Measurements from ENCODE around the gene STAM. TPM values are rescaled to one million over a fixed set of nuclear protein-coding genes. Genes with fewer than 3 reads are reported as not detected.

Gene STAM
- total and polyA plus RNA-seq, 10 of the 15 experiments (the other 5 are each of a cell fraction or from before 2014, with no cell fraction given) = 8.8 to 15.9 (median 14.4) TPM

DNA sequence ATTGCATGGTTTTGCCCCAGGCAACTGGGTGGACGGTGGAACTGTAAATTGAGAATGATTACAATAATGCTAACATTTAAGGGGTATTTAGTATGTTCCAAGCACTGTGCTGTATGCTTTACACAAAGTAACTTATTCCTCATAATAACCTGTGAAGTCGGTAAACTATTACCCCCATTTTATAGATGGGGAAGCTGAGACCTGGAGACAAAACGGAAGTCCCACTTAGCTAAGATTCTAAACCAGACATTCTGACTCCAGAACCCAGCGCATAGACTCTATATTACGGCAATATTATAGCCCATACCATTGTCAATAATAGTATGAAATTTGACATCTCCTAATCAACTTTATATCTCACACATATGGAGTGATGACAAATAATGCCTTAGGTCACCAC is 68.1 kb downstream of the STAM start:
- BruUV-seq (replicated peaks) = TSS peak; percentile 13
- WGBS (ENCODE audit: insufficient coverage, insufficient replicate concordance, low lambda C conversion rate, missing lambda C conversion rate) = 96% methylated on average over 5 of the region's 5 CpGs

More for the DNA sequence above, 68.1 kb downstream of the STAM start:
- ChIA-PET SMC1A (ENCODE audit: uncharacterized antibody, unreplicated experiment) (interaction anchor here (0.9 to 1.6 kb wide), 2 partner anchors 14 to 30 kb away, joined by 3 to 5 read pairs; no protein-coding TSS in a partner anchor), POLR2A (no interaction called here), RAD21 (ENCODE audit: unreplicated experiment) (no interaction called here), CTCF (interaction anchor here (1.6 kb wide), 1 partner anchor 24 kb away, joined by 5 read pairs; no protein-coding TSS in a partner anchor)
- Histone ChIP-seq H2AFZ (ENCODE audit: control insufficient read depth, low read depth, low read length) (no peak overlapping the region), H3K27me3 (replicated peaks in 1 of 2; ENCODE audit: control insufficient read depth in 2 of 2, insufficient read depth in 2 of 2, low read length in 1 of 2) (no peaks in the 10 kb centered on the region), H4K20me1 (ENCODE audit: control insufficient read depth, insufficient read depth) (no peaks in the 10 kb centered on the region), H3K9ac (ENCODE audit: control insufficient read depth, insufficient read depth, low read length) (no peak overlapping the region), H3K9me3 (replicated peaks; ENCODE audit: control insufficient read depth, insufficient read depth, low read length) (no peaks in the 10 kb centered on the region), H3K27ac (ENCODE audit: control insufficient read depth, insufficient read depth) (no peak overlapping the region), H3K4me2 (ENCODE audit: control insufficient read depth, insufficient read depth) (no peak overlapping the region), H3K4me3 (no peak overlapping the region), H3K79me2 (ENCODE audit: control insufficient read depth, insufficient read depth, low read length) (no peaks in the 10 kb centered on the region), H3K36me3 (ENCODE audit: control insufficient read depth in 2 of 2, insufficient read depth in 2 of 2, low read length in 1 of 2) (peaks cover 5 to 6% of the 10 kb centered on the region in 2 experiments; a peak in 2 of 4 replicates), H3K4me1 (ENCODE audit: control insufficient read depth, insufficient read depth, low read length) (no peaks in the 10 kb centered on the region)
- no peak for DNase-seq (ENCODE audit: low read depth, low spot score)
- FAIRE-seq = no peak
- in situ Hi-C loops (cut with MboI) = no loop called here
- TF ChIP-seq MEF2A (IDR thresholded peaks at IDR 0.05; ENCODE audit: insufficient read depth, low read depth, low read length) (no peak), ESRRA (IDR thresholded peaks at IDR 0.05; ENCODE audit: low read length) (no peak), SKIL (IDR thresholded peaks at IDR 0.05; ENCODE audit: low read depth, poor library complexity, severe bottlenecking) (no peak), GATAD2B (conservative IDR thresholded peaks at IDR 0.05; ENCODE audit: low read depth) (no peak)
- TF ChIP-seq, protein P1, sequence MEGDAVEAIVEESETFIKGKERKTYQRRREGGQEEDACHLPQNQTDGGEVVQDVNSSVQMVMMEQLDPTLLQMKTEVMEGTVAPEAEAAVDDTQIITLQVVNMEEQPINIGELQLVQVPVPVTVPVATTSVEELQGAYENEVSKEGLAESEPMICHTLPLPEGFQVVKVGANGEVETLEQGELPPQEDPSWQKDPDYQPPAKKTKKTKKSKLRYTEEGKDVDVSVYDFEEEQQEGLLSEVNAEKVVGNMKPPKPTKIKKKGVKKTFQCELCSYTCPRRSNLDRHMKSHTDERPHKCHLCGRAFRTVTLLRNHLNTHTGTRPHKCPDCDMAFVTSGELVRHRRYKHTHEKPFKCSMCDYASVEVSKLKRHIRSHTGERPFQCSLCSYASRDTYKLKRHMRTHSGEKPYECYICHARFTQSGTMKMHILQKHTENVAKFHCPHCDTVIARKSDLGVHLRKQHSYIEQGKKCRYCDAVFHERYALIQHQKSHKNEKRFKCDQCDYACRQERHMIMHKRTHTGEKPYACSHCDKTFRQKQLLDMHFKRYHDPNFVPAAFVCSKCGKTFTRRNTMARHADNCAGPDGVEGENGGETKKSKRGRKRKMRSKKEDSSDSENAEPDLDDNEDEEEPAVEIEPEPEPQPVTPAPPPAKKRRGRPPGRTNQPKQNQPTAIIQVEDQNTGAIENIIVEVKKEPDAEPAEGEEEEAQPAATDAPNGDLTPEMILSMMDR (IDR thresholded peaks at IDR 0.05 in 2 of 3, conservative IDR thresholded peaks at IDR 0.05 in 1 of 3; ENCODE audit: control insufficient read depth in 2 of 3, extremely low read depth in 1 of 3, insufficient read depth in 1 of 3, low read depth in 3 of 3, low read length in 3 of 3) = no peak
- no peak for ATAC-seq
- intact Hi-C loops (cut with micrococcal nuclease; ENCODE audit: unreplicated experiment) = no loop called here
